Uterus (tissue), 4 donors: ENCODE data around the gene KRTAP10-2. TPM values are rescaled to one million over a fixed set of nuclear protein-coding genes. Genes with fewer than 3 reads are reported as not detected.
"Not testable (repeated sequence)": the region's sequence is repeated elsewhere in the genome, so short reads cannot be mapped to it uniquely, and the experiment has no call there.

Source experiments
- DNase-seq, 2 donors: peaks; one replicate each; pipeline ENCODE4 v3.0.0-alpha.2; 2019 to 2020
- H3K27ac ChIP-seq, 2 donors: fragments of 200-600 bp; sonication (generic); 1 replicate in 1 of 2; 2 replicates in 1 of 2; pipeline ENCODE4 v1.5.1; 2016 to 2018
- H3K27me3 ChIP-seq, 2 donors: fragments of 200-600 bp; sonication (generic); one replicate each; pipeline ENCODE4 v1.5.1; 2018 to 2019; ENCODE audit warnings: control low read depth in 1 of 2
- H3K36me3 ChIP-seq, 2 donors: fragments of 200-600 bp; sonication (generic); one replicate each; pipeline ENCODE4 v1.5.1; 2019; ENCODE audit warnings: control low read depth in 1 of 2
- H3K4me1 ChIP-seq, 2 donors: fragments of 200-600 bp; sonication (generic); one replicate each; pipeline ENCODE4 v1.5.1; 2018 to 2019; ENCODE audit warnings: control low read depth in 1 of 2
- H3K4me3 ChIP-seq, 2 donors: fragments of 200-600 bp; sonication (generic); 1 replicate in 1 of 2; 2 replicates in 1 of 2; pipeline ENCODE4 v1.5.1; 2018 to 2019; ENCODE audit warnings: mild to moderate bottlenecking in 1 of 2
- H3K9me3 ChIP-seq, 2 donors: fragments of 200-600 bp; sonication (generic); one replicate each; pipeline ENCODE4 v1.5.1; 2019; ENCODE audit warnings: control low read depth in 1 of 2
- POLR2A ChIP-seq, 2 donors: fragments of 450-650 bp; IDR thresholded peaks; one replicate each; pipeline ENCODE4 v1.6.1; 2016; ENCODE audit warnings: antibody characterized with exemption in 2 of 2, mild to moderate bottlenecking in 1 of 2, moderate library complexity in 1 of 2
- intact Hi-C: fragments of 100-400 bp; cut with DNase I; formaldehyde crosslinking; loops from one replicate; pipeline ENCODE4 v1.15.1; 2023; ENCODE audit warnings: low total_unique reads
- total RNA-seq, 4 donors: library from RNA; depleted of rRNA in 3 of 4; stranded (reverse); fragments of >200 nt in 3 of 4; gene quantifications; one replicate each; pipeline versions ENCODE4 v1.1.0 to v1.2.4, GENCODE V29; 2014 to 2023
- TF ChIP-seq, protein P1 (sequence below), 4 experiments: fragments of 200-600 bp in 2 of 4; fragments of 450-650 bp in 2 of 4; sonication (generic) in 2 of 4; IDR thresholded peaks; one replicate each; pipeline ENCODE4 v1.5.1; 2016 to 2019; ENCODE audit warnings: antibody characterized with exemption in 4 of 4, mild to moderate bottlenecking in 2 of 4, moderate library complexity in 1 of 4
- donor health status: DM: yes; HTN: yes; CAD: no.

KRTAP10-2 gene
- total RNA-seq, 4 donors from 2014 or later = not detected

DNA sequence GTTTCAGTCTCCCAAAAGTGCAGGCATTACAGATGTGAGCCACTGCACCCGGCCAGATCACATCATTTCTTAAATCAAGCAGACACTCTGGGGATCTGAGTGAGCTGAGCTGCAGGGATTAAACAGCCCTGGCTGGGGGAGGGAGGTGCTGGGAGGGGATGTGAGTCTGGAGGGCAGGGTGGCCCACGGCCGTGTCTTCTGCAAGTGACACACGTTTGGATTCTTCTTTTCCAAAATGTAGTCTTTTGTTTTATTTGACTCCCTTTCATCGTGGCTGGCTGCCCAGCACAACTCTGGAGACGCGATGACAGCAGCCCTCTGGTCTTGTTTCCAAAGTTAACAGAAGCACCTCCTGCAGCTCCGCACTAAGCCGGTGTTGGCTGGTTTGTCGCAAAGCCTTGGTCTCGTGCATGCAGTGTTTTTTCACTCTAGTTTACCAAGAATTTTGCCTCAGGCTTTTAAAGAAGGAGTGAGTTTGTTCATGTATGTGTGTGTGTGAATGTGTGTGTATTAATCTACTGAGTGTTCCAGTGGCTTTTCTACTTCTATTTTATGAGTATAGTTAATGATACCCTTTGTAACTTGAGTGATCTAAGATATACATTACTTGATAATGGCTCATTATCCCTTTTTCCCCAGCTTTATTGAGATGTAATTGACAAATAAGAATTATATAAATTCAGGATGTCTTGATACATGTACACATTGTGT is 31.9 kb upstream of the KRTAP10-2 start:
- intact Hi-C loops = no loop called here
- DNase-seq = no peak
- no peak overlapping the region for H3K27ac ChIP-seq

DNA sequence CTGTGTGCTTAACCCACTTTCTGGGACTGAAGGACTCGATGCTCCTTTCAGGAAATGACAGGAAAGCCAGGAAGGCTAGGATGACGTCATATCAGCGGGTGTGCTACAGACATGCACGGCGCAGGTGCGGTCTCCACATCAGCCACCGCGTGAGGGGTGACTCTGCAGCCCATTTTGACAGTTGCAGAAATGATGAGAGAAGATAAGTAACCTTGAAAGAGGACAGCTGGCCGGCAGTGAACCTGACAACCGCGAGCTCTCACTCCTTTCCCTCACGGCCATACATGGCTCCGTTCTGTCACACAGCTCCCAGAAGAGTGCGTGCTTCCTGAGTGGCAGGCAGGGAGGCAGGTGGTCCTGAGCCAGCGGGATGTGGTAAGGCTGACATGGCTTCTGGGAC is 30.8 kb upstream of the KRTAP10-2 start:
- Histone ChIP-seq H3K36me3 (no peaks in the 10 kb centered on the region), H3K4me3 (no peak overlapping the region), H3K4me1 (no peaks in the 10 kb centered on the region), H3K27ac (no peak overlapping the region), H3K27me3 (peaks cover 0 to 4% of the 10 kb centered on the region in 2 donors), H3K9me3 (no peaks in the 10 kb centered on the region)
- TF ChIP-seq, protein P1, sequence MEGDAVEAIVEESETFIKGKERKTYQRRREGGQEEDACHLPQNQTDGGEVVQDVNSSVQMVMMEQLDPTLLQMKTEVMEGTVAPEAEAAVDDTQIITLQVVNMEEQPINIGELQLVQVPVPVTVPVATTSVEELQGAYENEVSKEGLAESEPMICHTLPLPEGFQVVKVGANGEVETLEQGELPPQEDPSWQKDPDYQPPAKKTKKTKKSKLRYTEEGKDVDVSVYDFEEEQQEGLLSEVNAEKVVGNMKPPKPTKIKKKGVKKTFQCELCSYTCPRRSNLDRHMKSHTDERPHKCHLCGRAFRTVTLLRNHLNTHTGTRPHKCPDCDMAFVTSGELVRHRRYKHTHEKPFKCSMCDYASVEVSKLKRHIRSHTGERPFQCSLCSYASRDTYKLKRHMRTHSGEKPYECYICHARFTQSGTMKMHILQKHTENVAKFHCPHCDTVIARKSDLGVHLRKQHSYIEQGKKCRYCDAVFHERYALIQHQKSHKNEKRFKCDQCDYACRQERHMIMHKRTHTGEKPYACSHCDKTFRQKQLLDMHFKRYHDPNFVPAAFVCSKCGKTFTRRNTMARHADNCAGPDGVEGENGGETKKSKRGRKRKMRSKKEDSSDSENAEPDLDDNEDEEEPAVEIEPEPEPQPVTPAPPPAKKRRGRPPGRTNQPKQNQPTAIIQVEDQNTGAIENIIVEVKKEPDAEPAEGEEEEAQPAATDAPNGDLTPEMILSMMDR (IDR thresholded peaks at IDR 0.05) = no peak
- TF ChIP-seq POLR2A (IDR thresholded peaks at IDR 0.05) = no peak
- no peak for DNase-seq
- intact Hi-C loops = no loop called here

More for the DNA sequence above, 31.9 kb upstream of the KRTAP10-2 start:
- Histone ChIP-seq H3K36me3 (no peaks in the 10 kb centered on the region), H3K27me3 (peaks cover 0 to 4% of the 10 kb centered on the region in 2 donors), H3K4me1 (no peaks in the 10 kb centered on the region), H3K4me3 (no peak overlapping the region), H3K9me3 (no peaks in the 10 kb centered on the region)
- TF ChIP-seq POLR2A (IDR thresholded peaks at IDR 0.05) = no peak
- TF ChIP-seq, protein P1 (IDR thresholded peaks at IDR 0.05) = no peak

DNA sequence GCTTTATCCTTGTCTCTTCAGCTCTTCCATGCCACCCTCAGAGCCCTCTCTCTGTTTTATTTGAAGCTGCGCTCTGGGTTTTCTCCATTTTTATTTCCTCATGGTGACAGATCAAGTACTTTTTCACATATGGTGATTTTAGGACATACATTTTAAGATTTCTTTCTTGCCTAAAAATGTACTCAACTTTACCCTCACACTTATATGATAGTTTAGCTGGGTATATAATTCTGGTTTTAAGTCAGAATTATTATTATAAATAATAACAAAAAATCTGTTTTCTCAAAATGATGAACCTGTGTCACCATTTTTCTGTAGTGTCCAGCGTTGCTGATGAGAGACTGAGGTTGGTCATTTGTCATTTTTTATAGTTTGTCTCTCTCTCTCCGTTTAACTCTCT is 29.9 kb upstream of the KRTAP10-2 start:
- no peak for DNase-seq
- no peak overlapping the region for H3K4me3 ChIP-seq
- H3K27me3 ChIP-seq = peaks cover 0 to 4% of the 10 kb centered on the region in 2 donors
- no peaks in the 10 kb centered on the region for H3K9me3 ChIP-seq
- no peaks in the 10 kb centered on the region for H3K36me3 ChIP-seq
- intact Hi-C loops = no loop called here
- no peak for TF ChIP-seq POLR2A (IDR thresholded peaks at IDR 0.05)
- TF ChIP-seq, protein P1 (IDR thresholded peaks at IDR 0.05) = no peak
- H3K4me1 ChIP-seq = no peaks in the 10 kb centered on the region
- no peak overlapping the region for H3K27ac ChIP-seq

DNA sequence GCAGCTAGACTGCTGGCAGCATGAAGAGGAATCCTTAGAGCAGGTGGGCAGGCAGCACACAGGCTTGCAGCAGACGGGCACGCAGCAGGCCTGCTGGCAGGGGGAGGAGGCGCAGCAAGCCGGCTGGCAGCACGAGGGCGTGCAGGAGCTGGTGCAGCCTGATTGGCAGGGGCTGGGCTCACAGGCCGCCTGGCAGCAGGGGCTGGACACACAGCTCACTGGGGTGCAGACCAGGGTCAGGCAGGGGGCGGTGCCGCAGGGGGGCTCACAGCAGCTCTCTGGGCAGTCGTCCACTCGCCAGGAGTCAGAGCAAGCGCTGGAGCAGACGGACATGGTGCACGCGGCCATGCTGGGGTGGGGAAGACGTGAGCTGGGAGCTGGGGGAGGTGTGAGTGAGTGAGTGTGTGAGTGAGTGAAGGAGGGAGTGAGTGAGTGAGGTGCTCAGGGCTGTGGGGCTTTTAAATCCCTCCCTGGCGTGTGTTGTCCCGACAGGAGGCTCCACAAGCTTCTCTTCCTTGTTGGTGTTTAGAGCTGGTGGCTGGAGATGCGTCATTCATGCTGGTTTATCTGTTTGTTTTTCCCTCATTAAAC is 29.0 kb upstream of the KRTAP10-2 start, which contains the start of gene KRTAP10-5:
Gene KRTAP10-5, minus strand, starts transcription at position 374 of the 591 bp plus-strand sequence. Its CDS starts 26 bp downstream, at position 348.
- H3K36me3 ChIP-seq, H3K4me3 ChIP-seq, H3K9me3 ChIP-seq, DNase-seq, intact Hi-C loops, H3K27ac ChIP-seq, H3K27me3 ChIP-seq, H3K4me1 ChIP-seq: not testable (repeated sequence)

DNA sequence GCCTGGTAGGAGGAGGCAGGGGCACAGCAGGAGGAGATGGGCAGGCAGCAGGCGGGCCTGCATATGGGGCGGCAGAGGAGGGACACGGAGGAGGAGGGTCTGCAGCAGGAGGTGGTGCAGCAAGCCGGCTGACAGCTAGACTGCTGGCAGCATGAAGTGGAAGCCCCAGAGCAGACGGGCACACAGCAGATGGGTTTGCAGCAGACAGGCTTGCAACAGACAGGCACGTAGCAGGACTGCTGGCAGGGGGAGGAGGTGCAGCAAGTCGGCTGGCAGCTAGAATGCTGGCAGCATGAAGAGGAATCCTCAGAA is 28.5 kb upstream of the KRTAP10-2 start:
- H3K4me1 ChIP-seq = no peaks in the 10 kb centered on the region
- no peak overlapping the region for H3K27ac ChIP-seq
- intact Hi-C loops = no loop called here
- no peaks in the 10 kb centered on the region for H3K9me3 ChIP-seq
- TF ChIP-seq, protein P1 (IDR thresholded peaks at IDR 0.05) = no peak
- no peak for TF ChIP-seq POLR2A (IDR thresholded peaks at IDR 0.05)
- no peak overlapping the region for H3K4me3 ChIP-seq
- no peak for DNase-seq
- no peaks in the 10 kb centered on the region for H3K36me3 ChIP-seq
- peaks cover 0 to 4% of the 10 kb centered on the region in 2 donors for H3K27me3 ChIP-seq
